ENCODE data around the gene PRSS48.
"Not testable (repeated sequence)": the region's sequence is repeated elsewhere in the genome, so short reads cannot be mapped to it uniquely, and the experiment has no call there.

PRSS48 gene

GRCh38 chr4:151256134-151256533 lies 20.8 kb upstream of the PRSS48 start:
- no peak for DNase-seq
- in situ Hi-C loops (cut with HindIII; ENCODE audit: low pct_ligation_motif_present, low pct_unique_long_range_greater_than_20kb, low sequenced_read_pairs), result no loop called here

GRCh38 chr4:151257704-151258103 lies 19.3 kb upstream of the PRSS48 start:
- no peak for DNase-seq
- in situ Hi-C loops (cut with HindIII; ENCODE audit: low pct_ligation_motif_present, low pct_unique_long_range_greater_than_20kb, low sequenced_read_pairs), result no loop called here

- in situ Hi-C loops (cut with HindIII; ENCODE audit: low pct_ligation_motif_present, low pct_unique_long_range_greater_than_20kb, low sequenced_read_pairs), result no loop called here
- no peak for DNase-seq
Measured at GRCh38 chr4:151259752-151260151, 17.2 kb upstream of the PRSS48 start.

DNA sequence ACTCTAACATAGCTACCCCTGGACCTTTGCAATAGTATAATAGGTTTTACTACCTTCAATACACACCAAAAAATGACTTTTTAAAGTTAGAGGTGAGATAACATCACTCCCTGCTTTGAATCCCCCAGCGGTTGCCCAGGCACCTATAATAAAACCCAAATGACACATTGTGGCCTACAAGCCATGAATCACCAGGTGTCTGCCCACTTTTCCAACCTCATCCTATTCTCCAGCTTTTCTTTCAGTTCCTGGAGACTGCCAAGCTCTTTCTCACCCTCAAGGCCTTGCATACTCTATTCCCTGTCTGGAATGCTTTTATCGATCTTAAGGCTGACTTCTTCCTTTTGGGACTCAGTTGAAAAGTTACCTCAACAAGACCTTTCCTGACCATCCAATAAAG lies 16.4 kb upstream of the PRSS48 start:
- DNase-seq, result no peak
- in situ Hi-C loops (cut with HindIII; ENCODE audit: low pct_ligation_motif_present, low pct_unique_long_range_greater_than_20kb, low sequenced_read_pairs), result no loop called here

DNA sequence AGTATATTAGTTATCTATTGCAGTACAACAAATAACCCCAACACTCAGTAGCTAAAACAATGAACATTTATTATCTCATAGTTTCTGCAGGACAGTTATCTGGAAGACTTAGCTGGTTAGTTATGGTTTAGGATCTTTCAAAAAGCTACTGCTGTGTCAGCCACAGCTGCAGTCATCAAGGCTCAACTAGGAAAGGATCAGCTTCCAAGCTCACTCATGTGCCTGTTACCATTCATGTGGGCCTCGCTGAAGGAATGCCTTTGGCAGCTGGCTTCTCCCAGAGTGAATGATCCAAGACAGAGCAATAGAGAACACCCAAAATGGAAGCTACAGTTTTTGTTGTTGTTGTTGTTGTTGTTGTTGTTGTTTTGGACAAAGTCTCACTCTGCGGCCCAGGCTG lies 13.5 kb upstream of the PRSS48 start:
- no peak for DNase-seq
- in situ Hi-C loops (cut with HindIII; ENCODE audit: low pct_ligation_motif_present, low pct_unique_long_range_greater_than_20kb, low sequenced_read_pairs), result no loop called here

DNA sequence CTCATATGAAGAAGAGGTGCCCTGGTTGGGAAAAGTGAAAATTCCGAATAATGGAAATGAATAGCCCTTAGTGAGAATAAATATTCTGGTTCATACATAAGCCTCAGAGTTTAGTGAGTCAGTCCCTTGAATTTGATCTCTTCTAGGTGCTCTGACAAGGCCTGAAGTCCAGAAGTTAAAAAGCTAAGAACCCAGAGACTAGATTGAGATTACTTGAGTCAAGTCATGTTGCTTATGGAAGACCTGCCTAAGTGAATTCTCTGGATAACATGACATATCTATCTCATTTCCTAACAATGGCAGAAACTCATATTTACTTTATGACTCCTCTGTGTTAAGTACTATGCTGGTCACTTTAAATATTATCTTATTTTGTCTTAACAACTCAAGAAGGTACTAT lies 10.5 kb upstream of the PRSS48 start:
- no peak for DNase-seq
- in situ Hi-C loops (cut with HindIII; ENCODE audit: low pct_ligation_motif_present, low pct_unique_long_range_greater_than_20kb, low sequenced_read_pairs), result no loop called here

GRCh38 chr4:151267104-151267503 lies 9.9 kb upstream of the PRSS48 start:
- no peak for DNase-seq
- in situ Hi-C loops (cut with HindIII; ENCODE audit: low pct_ligation_motif_present, low pct_unique_long_range_greater_than_20kb, low sequenced_read_pairs), result no loop called here

GRCh38 chr4:151267822-151268535 lies 9.0 kb upstream of the PRSS48 start:
- DNase-seq, result no peak
- in situ Hi-C loops (cut with HindIII; ENCODE audit: low pct_ligation_motif_present, low pct_unique_long_range_greater_than_20kb, low sequenced_read_pairs), result no loop called here

DNA sequence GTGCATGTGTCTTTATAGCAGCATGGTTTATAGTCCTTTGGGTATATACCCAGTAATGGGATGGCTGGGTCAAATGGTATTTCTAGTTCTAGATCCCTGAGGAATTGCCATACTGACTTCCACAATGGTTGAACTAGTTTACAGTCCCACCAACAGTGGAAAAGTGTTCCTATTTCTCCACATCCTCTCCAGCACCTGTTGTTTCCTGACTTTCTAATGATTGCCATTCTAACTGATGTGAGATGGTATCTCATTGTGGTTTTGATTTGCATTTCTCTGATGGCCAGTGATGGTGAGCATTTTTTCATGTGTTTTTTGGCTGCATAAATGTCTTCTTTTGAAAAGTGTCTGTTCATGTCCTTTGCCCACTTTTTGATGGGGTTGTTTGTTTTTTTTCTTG lies 8.1 kb upstream of the PRSS48 start:
- in situ Hi-C loops (cut with HindIII; ENCODE audit: low pct_ligation_motif_present, low pct_unique_long_range_greater_than_20kb, low sequenced_read_pairs); DNase-seq: not testable (repeated sequence)

DNA sequence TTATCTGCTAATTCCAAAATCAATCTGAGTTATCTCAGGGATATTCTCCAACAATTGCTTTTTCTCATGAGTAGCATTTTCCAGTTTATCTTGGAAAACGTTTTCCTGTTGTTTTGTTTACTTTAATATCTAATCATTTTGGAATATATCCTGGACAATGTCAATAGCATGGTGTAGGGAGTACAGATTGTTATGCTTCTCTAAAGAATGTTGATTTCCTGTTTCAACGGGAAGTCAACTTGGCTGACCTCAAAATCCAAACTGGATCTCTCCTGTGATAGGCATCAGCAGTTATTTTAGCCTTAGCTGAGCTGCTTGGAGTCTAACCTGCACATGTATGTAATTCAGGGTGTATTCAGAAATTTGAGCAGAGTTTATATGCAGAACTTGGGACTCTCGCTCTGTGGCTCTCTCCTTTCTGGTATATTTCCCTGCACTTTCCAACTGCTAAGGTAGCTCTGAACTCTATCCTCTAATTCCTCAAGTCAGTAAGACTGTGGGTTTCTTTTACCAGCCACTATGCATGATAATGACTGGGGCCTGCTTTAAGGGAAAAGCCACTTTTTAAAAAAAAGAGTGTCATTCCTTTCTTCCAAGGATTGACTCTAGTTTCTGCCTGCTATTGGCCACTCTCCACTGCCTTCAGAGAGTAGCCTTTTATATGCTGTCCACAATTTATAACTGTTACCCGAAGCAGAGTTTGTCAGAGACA lies 7.7 kb downstream of the PRSS48 start:
- in situ Hi-C loops (cut with HindIII; ENCODE audit: low pct_ligation_motif_present, low pct_unique_long_range_greater_than_20kb, low sequenced_read_pairs), result no loop called here
- no peak for DNase-seq

DNA sequence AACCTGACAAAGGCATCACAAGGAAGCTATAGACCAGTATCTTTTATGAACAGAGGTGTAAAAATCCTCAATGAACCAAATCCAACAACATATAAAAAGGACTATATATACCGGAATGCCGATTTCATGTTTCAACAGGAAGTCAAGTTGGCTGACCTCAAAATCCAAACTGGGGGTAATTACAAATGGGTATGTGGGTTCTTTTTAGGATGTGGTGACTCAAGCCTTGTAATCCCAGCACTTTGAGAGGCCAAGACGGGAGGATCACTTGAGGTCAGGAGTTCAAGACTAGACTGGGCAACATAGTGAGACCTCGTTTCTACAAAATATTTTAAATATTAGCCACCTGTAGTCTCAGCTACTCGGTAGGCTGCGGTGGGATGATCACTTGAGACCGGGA lies 10.4 kb downstream of the PRSS48 start:
- in situ Hi-C loops (cut with HindIII; ENCODE audit: low pct_ligation_motif_present, low pct_unique_long_range_greater_than_20kb, low sequenced_read_pairs), result no loop called here
- DNase-seq, result no peak

DNA sequence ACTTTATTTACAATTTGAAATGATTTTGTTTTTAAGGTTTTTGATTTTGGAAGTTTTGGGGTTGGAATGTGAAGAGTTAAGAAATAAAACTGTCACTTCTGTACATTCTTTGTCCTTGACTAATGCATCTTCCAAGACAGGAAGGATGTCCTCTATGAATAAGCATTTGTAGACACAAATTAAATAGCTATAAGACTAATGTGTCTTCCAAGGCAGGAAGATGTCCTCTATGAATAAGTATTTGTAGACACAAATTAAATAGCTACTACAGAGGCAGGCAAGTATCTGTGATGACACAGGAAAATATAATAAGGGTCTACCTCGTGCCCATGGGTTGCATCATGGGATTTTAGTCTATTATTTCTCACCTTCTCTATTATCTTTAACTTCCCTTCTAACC lies 14.5 kb downstream of the PRSS48 start:
- in situ Hi-C loops (cut with HindIII; ENCODE audit: low pct_ligation_motif_present, low pct_unique_long_range_greater_than_20kb, low sequenced_read_pairs), result no loop called here
- DNase-seq, result no peak

DNA sequence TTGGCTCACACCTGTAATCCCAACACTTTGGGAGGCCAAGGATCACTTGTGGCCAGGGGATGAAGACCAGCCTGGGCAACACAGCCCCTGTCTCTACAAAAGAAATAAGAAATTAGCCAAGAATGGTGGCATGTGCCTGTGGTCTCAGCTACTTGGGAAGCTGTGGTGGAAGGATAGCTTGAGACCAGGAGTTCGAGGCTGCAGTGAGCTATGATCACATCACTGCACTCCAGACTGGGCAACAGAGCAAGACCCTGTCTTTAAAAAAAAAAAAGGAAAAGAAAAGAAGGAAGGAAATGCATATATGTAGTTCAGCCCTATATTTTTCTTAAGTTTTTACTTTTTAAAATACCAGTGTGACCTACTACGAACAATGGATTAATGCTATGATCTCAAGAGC lies 15.1 kb downstream of the PRSS48 start:
- in situ Hi-C loops (cut with HindIII; ENCODE audit: low pct_ligation_motif_present, low pct_unique_long_range_greater_than_20kb, low sequenced_read_pairs), result no loop called here
- no peak for DNase-seq

DNA sequence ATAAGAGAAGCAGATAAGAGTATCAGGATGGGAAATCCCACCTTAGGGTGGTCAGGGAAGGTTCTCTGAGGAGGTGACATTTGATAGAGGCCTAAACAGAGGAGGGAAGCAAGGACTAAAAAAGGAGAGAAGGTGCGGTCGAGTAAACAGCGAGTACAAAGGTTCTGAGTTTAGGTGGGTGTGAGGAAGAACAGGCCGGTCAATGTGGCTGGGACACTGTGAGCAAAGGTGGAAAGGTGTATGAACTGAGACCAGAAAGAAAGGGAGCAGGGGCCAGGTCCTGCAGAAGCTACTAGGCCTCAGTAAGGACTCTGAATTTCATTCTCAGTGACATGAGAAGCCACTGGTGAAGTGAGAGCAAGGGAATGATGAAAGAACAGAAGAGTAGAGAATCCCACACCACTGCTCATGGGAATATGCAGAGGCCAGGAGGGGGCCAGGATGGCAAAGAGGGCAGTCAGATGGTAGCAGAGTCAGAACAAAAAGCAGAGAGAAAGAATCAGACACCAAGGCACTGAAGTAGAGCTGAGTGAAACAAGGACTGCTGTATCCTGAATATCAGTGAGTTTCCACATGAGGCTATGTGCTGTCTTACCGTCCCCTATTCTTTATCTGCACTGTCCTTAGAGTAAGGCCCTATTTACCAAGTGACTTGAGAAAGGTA lies 18.0 kb downstream of the PRSS48 start:
- in situ Hi-C loops (cut with HindIII; ENCODE audit: low pct_ligation_motif_present, low pct_unique_long_range_greater_than_20kb, low sequenced_read_pairs), result no loop called here
- DNase-seq, result no peak

- DNase-seq, result no peak
- in situ Hi-C loops (cut with HindIII; ENCODE audit: low pct_ligation_motif_present, low pct_unique_long_range_greater_than_20kb, low sequenced_read_pairs), result no loop called here
Measured at GRCh38 chr4:151296227-151296626, 19.3 kb downstream of the PRSS48 start.

GRCh38 chr4:151297170-151297569 lies 20.2 kb downstream of the PRSS48 start:
- in situ Hi-C loops (cut with HindIII; ENCODE audit: low pct_ligation_motif_present, low pct_unique_long_range_greater_than_20kb, low sequenced_read_pairs), result no loop called here
- no peak for DNase-seq

- DNase-seq, result no peak
- in situ Hi-C loops (cut with HindIII; ENCODE audit: low pct_ligation_motif_present, low pct_unique_long_range_greater_than_20kb, low sequenced_read_pairs), result no loop called here
Measured at GRCh38 chr4:151302432-151302831, 25.5 kb downstream of the PRSS48 start.

- in situ Hi-C loops (cut with HindIII; ENCODE audit: low pct_ligation_motif_present, low pct_unique_long_range_greater_than_20kb, low sequenced_read_pairs), result no loop called here
- no peak for DNase-seq
Measured at GRCh38 chr4:151304226-151304625, 27.3 kb downstream of the PRSS48 start.

- DNase-seq, result peak; percentile 10
Measured at GRCh38 chr4:151304755-151305154, 27.8 kb downstream of the PRSS48 start.

More at GRCh38 chr4:151304755-151305154, 27.8 kb downstream of the PRSS48 start:
- in situ Hi-C loops (cut with HindIII; ENCODE audit: low pct_ligation_motif_present, low pct_unique_long_range_greater_than_20kb, low sequenced_read_pairs), result no loop called here

All from ACHN (cell line).